ENCODE results near the gene CNTN2. TPM values are rescaled to one million over a fixed set of nuclear protein-coding genes. Genes with fewer than 3 reads are reported as not detected.

Gene CNTN2
- total and polyA plus RNA-seq, 2 of the 8 experiments (the other 6 are each of a cell fraction or from before 2014, with no cell fraction given) = 1.2 to 3.9 TPM

GRCh38 chr1:205077158-205077933, 34.3 kb downstream of the CNTN2 start:
- Histone ChIP-seq H3K9ac (replicated peaks in 1 of 4; ENCODE audit: extremely low read depth in 1 of 4, low read depth in 3 of 4, low read length in 3 of 4) (no peak overlapping the region), H3K18ac (ENCODE audit: extremely low read depth, low read length) (no peak overlapping the region), H2AFZ (ENCODE audit: low read length) (no peak overlapping the region), H2BK20ac (ENCODE audit: low read length) (no peak overlapping the region), H3K23ac (ENCODE audit: insufficient read length) (no peak overlapping the region), H2BK5ac (ENCODE audit: low read depth, low read length) (no peak overlapping the region), H3K9me3 (ENCODE audit: insufficient read depth in 2 of 2, low read depth in 1 of 2, low read length in 1 of 2) (no peaks in the 10 kb centered on the region), H3K4me2 (ENCODE audit: insufficient read depth in 1 of 2, low read depth in 2 of 2, low read length in 2 of 2) (no peak overlapping the region), H3K4ac (replicated peaks; ENCODE audit: insufficient read length, low read depth, low read length) (no peak overlapping the region), H4K8ac (ENCODE audit: extremely low read depth, insufficient read depth, low read length) (no peak overlapping the region), H2AK5ac (ENCODE audit: low read depth, low read length) (no peak overlapping the region), H3K4me3 (ENCODE audit: extremely low read depth in 1 of 4, insufficient read depth in 2 of 4, low read depth in 3 of 4, low read length in 4 of 4) (no peak overlapping the region), H3K4me1 (replicated peaks in 1 of 4; ENCODE audit: control insufficient read depth in 3 of 4, insufficient read depth in 4 of 4, low read length in 3 of 4) (no peaks in the 10 kb centered on the region), H2BK15ac (ENCODE audit: low read length) (no peak overlapping the region), H3K79me1 (ENCODE audit: low read depth, low read length) (no peaks in the 10 kb centered on the region), H3K27ac (ENCODE audit: low read depth, low read length) (no peak overlapping the region), H2BK12ac (ENCODE audit: low read depth, low read length) (no peak overlapping the region), H2BK120ac (replicated peaks; ENCODE audit: low read depth, low read length) (no peak overlapping the region), H3K14ac (ENCODE audit: insufficient read length) (no peak overlapping the region), H3K23me2 (ENCODE audit: low read depth, low read length) (no peaks in the 10 kb centered on the region), H3K27me3 (replicated peaks in 1 of 4; ENCODE audit: control insufficient read depth in 3 of 4, extremely low read depth in 1 of 4, insufficient read depth in 3 of 4, low read length in 3 of 4) (no peaks in the 10 kb centered on the region), H4K20me1 (replicated peaks in 1 of 2; ENCODE audit: control insufficient read depth in 1 of 2, insufficient read depth in 2 of 2, low read length in 2 of 2) (no peaks in the 10 kb centered on the region), H3K56ac (replicated peaks; ENCODE audit: insufficient read length, low read depth, low read length) (no peak overlapping the region), H3K79me2 (ENCODE audit: control insufficient read depth in 1 of 2, insufficient read depth in 2 of 2, low read length in 2 of 2) (no peaks in the 10 kb centered on the region), H4K5ac (ENCODE audit: insufficient read length, low read depth, low read length) (no peak overlapping the region), H3K36me3 (ENCODE audit: control insufficient read depth in 2 of 4, insufficient read depth in 4 of 4, low read length in 3 of 4) (no peaks in the 10 kb centered on the region), H4K91ac (replicated peaks; ENCODE audit: insufficient read length, low read length) (no peak overlapping the region)
- no peak for DNase-seq (ENCODE audit: low read depth in 1 of 2, low spot score in 2 of 2)
- 90% methylated on average over 7 of the region's 7 CpGs; no CpG with 5 or more reads in 1 of the 2 experiments for WGBS, 2 experiments (ENCODE audit: extremely low coverage in 1 of 2, insufficient coverage in 1 of 2, insufficient read length in 1 of 2, insufficient replicate concordance in 2 of 2, low coverage in 1 of 2, low lambda C conversion rate in 2 of 2, missing lambda C conversion rate in 1 of 2)
- POLR2A ChIA-PET (ENCODE audit: partially characterized antibody) = interaction anchor here (1.4 to 1.6 kb wide), 2 partner anchors 14 to 49 kb away, joined by 3 read pairs; no protein-coding TSS in a partner anchor
- FAIRE-seq = no peak
- CTCF ChIA-PET (ENCODE audit: partially characterized antibody) = interaction anchor here (0.5 to 38.9 kb wide), 9 partner anchors 9 to 178 kb away, joined by 3 to 1336 read pairs (median 4); no protein-coding TSS in a partner anchor
- TF ChIP-seq EGR1 (IDR thresholded peaks at IDR 0.05; ENCODE audit: borderline replicate concordance, low read depth, low read length) (no peak), RAD21 (IDR thresholded peaks at IDR 0.05 in 1 of 2, conservative IDR thresholded peaks at IDR 0.05 in 1 of 2; ENCODE audit: low read depth in 2 of 2, low read length in 2 of 2) (no peak), KDM4A (IDR thresholded peaks at IDR 0.05; ENCODE audit: low read depth, low read length, severe bottlenecking) (no peak), KDM5A (IDR thresholded peaks at IDR 0.05; ENCODE audit: low read length) (no peak), MAFK (IDR thresholded peaks at IDR 0.05; ENCODE audit: low read depth, low read length) (no peak), ATF2 (IDR thresholded peaks at IDR 0.05; ENCODE audit: low read length) (no peak), SP2 (IDR thresholded peaks at IDR 0.05; ENCODE audit: low read length) (no peak)

All from H1 (cell line).